CD4-positive, alpha-beta memory T cell (primary cell): ENCODE data around the gene IL21R. TPM values are rescaled to one million over a fixed set of nuclear protein-coding genes. Genes with fewer than 3 reads are reported as not detected.

ENCODE experiments used
- CTCF ChIA-PET: fragments of 350-600 bp; sonication (Branson Sonifier 250); formaldehyde crosslinking; loops from one replicate; lab custom pipeline; 2021; ENCODE audit warnings: inconsistent platforms; ENCODE audit not compliant: partially characterized antibody; lab: Charles Lee
- POLR2A ChIA-PET: fragments of 350-600 bp; sonication (Branson Sonifier 250); formaldehyde crosslinking; loops from one replicate; lab custom pipeline; 2021; ENCODE audit not compliant: partially characterized antibody; lab: Charles Lee
- DNase-seq, 5 donors: peaks; one replicate each; pipeline versions ENCODE4 v3.0.0 to v3.0.0-alpha.2; 2020 to 2022; ENCODE audit warnings: mixed read lengths in 1 of 5
- H3K27ac ChIP-seq: one replicate; pipeline ENCODE4 v1.7.0; 2013; ENCODE audit warnings: low read depth, low read length
- H3K27me3 ChIP-seq: 2 replicates; pipeline ENCODE4 v1.7.0; 2013; ENCODE audit warnings: mild to moderate bottlenecking, low read length, moderate library complexity; ENCODE audit not compliant: insufficient read depth
- H3K36me3 ChIP-seq: 2 replicates; pipeline ENCODE4 v1.7.0; 2013; ENCODE audit warnings: mild to moderate bottlenecking, low read length, moderate library complexity; ENCODE audit not compliant: insufficient read depth
- H3K4me1 ChIP-seq: 2 replicates; pipeline ENCODE4 v1.7.0; 2013; ENCODE audit warnings: mild to moderate bottlenecking, low read length, moderate library complexity; ENCODE audit not compliant: insufficient read depth
- H3K4me3 ChIP-seq, 2 donors: one replicate each; pipeline ENCODE4 v1.7.0; 2013; ENCODE audit warnings: low read length in 2 of 2, mild to moderate bottlenecking in 1 of 2
- H3K9me3 ChIP-seq, 2 donors: one replicate each; pipeline ENCODE4 v1.7.0; 2013; ENCODE audit warnings: low read length in 2 of 2, control low read depth in 1 of 2; ENCODE audit not compliant: control insufficient read depth in 1 of 2
- H3K27ac Mint-ChIP-seq, 7 donors: one replicate each; pipeline ENCODE4 v1.8.0; 2020 to 2021; ENCODE audit warnings: mixed read lengths in 7 of 7, mild to moderate bottlenecking in 6 of 7, inconsistent platforms in 3 of 7, moderate library complexity in 3 of 7
- H3K27me3 Mint-ChIP-seq, 2 donors: one replicate each; pipeline ENCODE4 v1.8.0; 2020 to 2021; ENCODE audit warnings: mixed read lengths in 2 of 2
- H3K36me3 Mint-ChIP-seq, 2 donors: one replicate each; pipeline ENCODE4 v1.8.0; 2020 to 2021; ENCODE audit warnings: mixed read lengths in 2 of 2, inconsistent platforms in 1 of 2, mild to moderate bottlenecking in 1 of 2
- H3K4me1 Mint-ChIP-seq, 4 donors: one replicate each; pipeline ENCODE4 v1.8.0; 2020 to 2021; ENCODE audit warnings: mixed read lengths in 4 of 4, mild to moderate bottlenecking in 1 of 4
- H3K4me3 Mint-ChIP-seq, 8 donors: one replicate each; pipeline ENCODE4 v1.8.0; 2020 to 2021; ENCODE audit warnings: mixed read lengths in 8 of 8, mild to moderate bottlenecking in 7 of 8, moderate library complexity in 6 of 8, inconsistent platforms in 3 of 8
- H3K9me3 Mint-ChIP-seq, 8 donors: one replicate each; pipeline ENCODE4 v1.8.0; 2020 to 2021; ENCODE audit warnings: mixed read lengths in 8 of 8, mild to moderate bottlenecking in 5 of 8, inconsistent platforms in 3 of 8, moderate library complexity in 1 of 8
- intact Hi-C: fragments of 100-400 bp; cut with micrococcal nuclease; formaldehyde crosslinking; loops from one replicate; pipeline ENCODE4 v1.15.1; 2023
- polyA plus RNA-seq, 2 donors: library from polyadenylated mRNA; unstranded; fragments of 300-500 nt; fragmentation: Illumina TruSeq; gene quantifications; one replicate each; pipeline ENCODE4 v1.2.3, GENCODE V29; 2021
- total RNA-seq, 2 experiments: library from RNA; stranded (reverse); gene quantifications; one replicate each; pipeline ENCODE4 v1.2.3, GENCODE V29; 2021

The IL21R gene
- total and polyA plus RNA-seq, 4 experiments from 2014 or later: 18.4 to 29.1 (median 28.3) TPM

DNA sequence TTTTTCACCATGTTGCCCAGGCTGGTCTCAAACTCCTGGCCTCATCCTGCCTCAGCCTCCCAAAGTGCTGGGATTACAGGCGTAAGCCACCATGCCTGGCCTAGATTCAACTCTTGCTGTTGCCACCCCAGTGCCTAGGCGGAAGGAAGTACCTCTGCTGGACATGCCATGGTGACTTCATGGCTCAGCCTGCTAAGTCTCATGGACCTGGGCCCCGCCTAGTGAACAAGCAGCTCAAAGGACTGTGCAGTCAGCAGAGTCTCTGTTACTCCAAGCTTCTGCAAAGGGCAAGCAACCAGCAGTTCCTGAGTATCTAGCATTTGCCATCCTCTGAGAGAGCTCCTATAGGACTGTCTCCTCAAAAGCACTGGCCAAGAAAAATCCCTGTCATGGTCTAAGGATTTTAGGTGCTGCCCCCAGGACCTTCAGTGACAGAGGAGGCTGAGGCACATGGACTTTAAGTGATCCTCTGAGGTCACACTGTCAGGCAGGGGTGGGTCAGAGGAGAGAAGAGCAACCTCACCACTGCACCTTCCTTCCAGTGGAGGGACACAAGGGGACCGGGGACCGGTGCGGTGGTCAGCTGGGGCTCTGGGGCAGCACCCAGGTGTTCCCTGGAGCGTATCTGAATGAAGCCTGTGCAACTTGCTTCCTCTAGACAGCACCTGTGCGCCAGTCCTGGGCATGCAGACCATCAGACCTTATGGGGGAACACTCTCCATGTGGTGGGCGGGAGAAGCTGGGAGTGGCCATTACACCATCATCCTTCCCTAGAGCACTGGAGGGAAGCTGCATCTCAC is 71.3 kb downstream of the IL21R start:
- H3K27ac Mint-ChIP-seq: peak overlapping the region in 2 of 7 donors; percentile 37 to 62
- DNase-seq: no peak
- no peaks in the 10 kb centered on the region for H3K9me3 ChIP-seq
- H3K27me3 ChIP-seq: no peaks in the 10 kb centered on the region
- no peak overlapping the region for H3K4me3 ChIP-seq
- no peaks in the 10 kb centered on the region for H3K4me1 ChIP-seq
- peaks cover 69 to 91% of the 10 kb centered on the region in 2 donors for H3K36me3 Mint-ChIP-seq
- H3K27ac ChIP-seq: no peak overlapping the region
- no peaks in the 10 kb centered on the region for H3K4me1 Mint-ChIP-seq
- ChIA-PET CTCF (no interaction called here), POLR2A (no interaction called here)
- H3K4me3 Mint-ChIP-seq: no peak overlapping the region
- H3K9me3 Mint-ChIP-seq: no peaks in the 10 kb centered on the region
- H3K36me3 ChIP-seq: peaks cover 64% of the 10 kb centered on the region
- H3K27me3 Mint-ChIP-seq: no peaks in the 10 kb centered on the region
- intact Hi-C loops: no loop called here

DNA sequence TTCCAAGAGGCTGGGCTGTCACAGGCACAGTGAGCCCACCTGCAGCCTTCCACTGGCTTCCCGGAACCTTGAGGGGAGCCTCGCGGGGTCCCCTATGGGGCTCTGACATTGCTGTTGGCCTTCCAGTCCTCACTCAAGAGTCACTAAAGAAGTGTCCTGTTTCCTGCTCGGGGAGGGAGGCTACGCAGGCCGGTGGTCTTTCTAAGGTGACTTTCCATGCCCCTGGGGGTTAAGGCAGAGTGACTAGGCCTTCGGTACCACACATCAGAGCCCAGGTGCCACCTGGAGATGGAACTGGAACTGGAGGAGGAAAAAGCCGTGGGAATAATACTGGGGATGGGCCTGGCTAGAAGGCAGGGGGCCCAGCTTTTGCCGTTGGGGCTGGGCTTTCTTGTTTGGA is 72.1 kb downstream of the IL21R start:
- H3K4me3 Mint-ChIP-seq: no peak overlapping the region
- H3K27me3 Mint-ChIP-seq: no peaks in the 10 kb centered on the region
- no peaks in the 10 kb centered on the region for H3K4me1 Mint-ChIP-seq
- Histone ChIP-seq H3K4me3 (no peak overlapping the region), H3K9me3 (no peaks in the 10 kb centered on the region), H3K4me1 (no peaks in the 10 kb centered on the region), H3K36me3 (peaks cover 63% of the 10 kb centered on the region), H3K27ac (no peak overlapping the region), H3K27me3 (no peaks in the 10 kb centered on the region)
- POLR2A ChIA-PET: no interaction called here
- no peak for DNase-seq
- peaks cover 69 to 90% of the 10 kb centered on the region in 2 donors for H3K36me3 Mint-ChIP-seq
- intact Hi-C loops: no loop called here
- no peak overlapping the region for H3K27ac Mint-ChIP-seq
- CTCF ChIA-PET: no interaction called here
- H3K9me3 Mint-ChIP-seq: no peaks in the 10 kb centered on the region

- peak overlapping the region in 4 of 7 donors; percentile 33 to 68 (median 56) for H3K27ac Mint-ChIP-seq
Observed at GRCh38 chr16:27474921-27475320, 72.9 kb downstream of the IL21R start.

GRCh38 chr16:27475561-27475960 is 73.6 kb downstream of the IL21R start:
- peaks cover 48% of the 10 kb centered on the region for H3K36me3 ChIP-seq
- peaks cover 59 to 84% of the 10 kb centered on the region in 2 donors for H3K36me3 Mint-ChIP-seq
- H3K27me3 Mint-ChIP-seq: no peaks in the 10 kb centered on the region
- H3K9me3 ChIP-seq: no peaks in the 10 kb centered on the region
- H3K4me3 Mint-ChIP-seq: no peak overlapping the region
- intact Hi-C loops: no loop called here
- POLR2A ChIA-PET: no interaction called here
- H3K27ac Mint-ChIP-seq: peak overlapping the region in 3 of 7 donors; percentile 2 to 72 (median 68)
- no peak overlapping the region for H3K4me3 ChIP-seq
- H3K4me1 Mint-ChIP-seq: no peaks in the 10 kb centered on the region
- no peak for DNase-seq
- H3K9me3 Mint-ChIP-seq: no peaks in the 10 kb centered on the region
- no peaks in the 10 kb centered on the region for H3K4me1 ChIP-seq
- CTCF ChIA-PET: no interaction called here
- H3K27ac ChIP-seq: no peak overlapping the region
- no peaks in the 10 kb centered on the region for H3K27me3 ChIP-seq

More at GRCh38 chr16:27474921-27475320, 72.9 kb downstream of the IL21R start:
- H3K4me1 ChIP-seq: no peaks in the 10 kb centered on the region
- ChIA-PET CTCF (no interaction called here), POLR2A (no interaction called here)
- no peaks in the 10 kb centered on the region for H3K9me3 ChIP-seq
- Mint-ChIP-seq H3K9me3 (no peaks in the 10 kb centered on the region), H3K27me3 (no peaks in the 10 kb centered on the region), H3K4me3 (no peak overlapping the region), H3K4me1 (no peaks in the 10 kb centered on the region), H3K36me3 (peaks cover 61 to 84% of the 10 kb centered on the region in 2 donors)
- intact Hi-C loops: no loop called here
- H3K36me3 ChIP-seq: peaks cover 54% of the 10 kb centered on the region
- no peak overlapping the region for H3K4me3 ChIP-seq
- no peak overlapping the region for H3K27ac ChIP-seq
- H3K27me3 ChIP-seq: no peaks in the 10 kb centered on the region
- no peak for DNase-seq

GRCh38 chr16:27476240-27476639 is 74.3 kb downstream of the IL21R start:
- H3K27me3 ChIP-seq: no peaks in the 10 kb centered on the region
- intact Hi-C loops: no loop called here

DNA sequence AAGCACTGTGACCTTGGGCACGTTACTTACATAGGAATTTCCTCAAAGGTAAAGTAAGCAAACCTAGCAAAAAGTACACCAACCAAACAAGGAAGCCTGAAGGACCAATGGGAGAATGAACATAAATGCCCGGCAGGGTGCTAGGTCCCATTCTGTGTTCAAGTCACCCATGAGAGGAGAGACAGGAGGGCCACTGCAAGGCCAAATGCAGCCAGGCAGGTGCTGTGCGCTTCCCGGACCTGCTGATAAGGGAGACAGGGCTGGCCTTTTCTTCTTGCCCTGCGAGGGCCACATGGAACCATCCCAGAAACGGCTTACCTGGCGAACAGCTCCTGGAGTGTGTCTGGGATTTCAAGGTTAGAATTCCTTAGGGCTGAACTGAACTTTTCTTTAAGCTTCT is 78.8 kb downstream of the IL21R start:
- no peaks in the 10 kb centered on the region for H3K9me3 ChIP-seq
- no peak for DNase-seq
- Mint-ChIP-seq H3K4me1 (no peaks in the 10 kb centered on the region), H3K27me3 (no peaks in the 10 kb centered on the region), H3K4me3 (no peak overlapping the region), H3K27ac (peak overlapping the region in 2 of 7 donors; percentile 60 to 78), H3K9me3 (no peaks in the 10 kb centered on the region), H3K36me3 (peaks cover 70 to 88% of the 10 kb centered on the region in 2 donors)
- CTCF ChIA-PET: no interaction called here
- H3K36me3 ChIP-seq: peaks cover 62% of the 10 kb centered on the region
- H3K27me3 ChIP-seq: no peaks in the 10 kb centered on the region
- POLR2A ChIA-PET: no interaction called here
- no peak overlapping the region for H3K4me3 ChIP-seq
- intact Hi-C loops: no loop called here
- no peak overlapping the region for H3K27ac ChIP-seq
- no peaks in the 10 kb centered on the region for H3K4me1 ChIP-seq

More at GRCh38 chr16:27476240-27476639, 74.3 kb downstream of the IL21R start:
- Histone ChIP-seq H3K9me3 (no peaks in the 10 kb centered on the region), H3K27ac (no peak overlapping the region), H3K4me1 (no peaks in the 10 kb centered on the region), H3K4me3 (no peak overlapping the region), H3K36me3 (peaks cover 45% of the 10 kb centered on the region)
- Mint-ChIP-seq H3K36me3 (peaks cover 58 to 83% of the 10 kb centered on the region in 2 donors), H3K27ac (peak overlapping the region in 2 of 7 donors; percentile 25 to 46), H3K27me3 (no peaks in the 10 kb centered on the region), H3K4me1 (no peaks in the 10 kb centered on the region), H3K4me3 (no peak overlapping the region), H3K9me3 (no peaks in the 10 kb centered on the region)
- ChIA-PET CTCF (no interaction called here), POLR2A (no interaction called here)
- DNase-seq: no peak

DNA sequence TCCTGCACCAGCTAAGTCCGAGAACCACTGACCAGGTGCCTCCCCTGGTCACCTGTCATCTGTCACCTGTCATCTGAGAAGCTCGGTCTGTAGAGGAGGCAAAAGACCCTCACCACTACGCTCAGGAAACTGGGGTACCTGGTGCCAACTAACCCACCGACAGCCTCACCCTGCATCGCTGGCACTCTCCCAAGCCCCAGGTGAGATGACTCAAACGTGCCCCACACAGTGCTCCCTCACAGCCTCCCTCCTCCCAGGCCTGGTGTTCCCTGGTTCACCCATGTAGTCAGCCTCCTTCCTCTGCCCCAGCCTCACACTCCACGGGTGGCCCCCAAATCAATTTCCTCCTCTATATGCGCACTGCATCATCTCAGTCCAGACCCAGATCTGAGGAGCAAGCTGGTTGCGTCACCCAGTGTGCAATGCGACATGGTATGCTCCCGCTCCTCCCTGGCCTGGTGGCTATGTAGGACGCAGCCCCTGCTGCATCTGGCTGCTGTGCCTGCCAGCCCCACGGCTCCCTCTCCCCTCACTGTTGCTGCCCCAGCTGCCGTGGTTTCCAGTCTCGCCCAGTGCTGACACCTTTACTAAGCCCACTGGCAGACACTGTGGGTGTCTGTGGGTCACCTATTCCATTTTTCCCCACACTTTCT is 79.4 kb downstream of the IL21R start:
- no peak overlapping the region for H3K4me3 ChIP-seq
- ChIA-PET CTCF (no interaction called here), POLR2A (no interaction called here)
- peaks cover 63% of the 10 kb centered on the region for H3K36me3 ChIP-seq
- Mint-ChIP-seq H3K4me3 (no peak overlapping the region), H3K36me3 (peaks cover 66 to 86% of the 10 kb centered on the region in 2 donors), H3K9me3 (no peaks in the 10 kb centered on the region), H3K27me3 (no peaks in the 10 kb centered on the region), H3K27ac (peak overlapping the region in 5 of 7 donors; percentile 9 to 78 (median 63)), H3K4me1 (no peaks in the 10 kb centered on the region)
- intact Hi-C loops: no loop called here
- no peak for DNase-seq
- H3K27ac ChIP-seq: no peak overlapping the region
- no peaks in the 10 kb centered on the region for H3K9me3 ChIP-seq
- no peaks in the 10 kb centered on the region for H3K4me1 ChIP-seq
- H3K27me3 ChIP-seq: no peaks in the 10 kb centered on the region
